Stimulated activated CD8-positive, alpha-beta memory T cell treated with anti-CD3 and anti-CD28 coated beads, Interleukin-4, amount 100 ng/mL, for 48 hours (primary cell): ENCODE data around the gene GAGE12J.
A peak's percentile ranks its signal among the peaks of the same experiment; 100 is the strongest.
"Not testable (repeated sequence)": the region's sequence is repeated elsewhere in the genome, so short reads cannot be mapped to it uniquely, and the experiment has no call there.

Experiments used
- DNase-seq: peaks from one replicate; pipeline ENCODE4 v3.0.0-alpha.2; 2020

Gene GAGE12J

DNA sequence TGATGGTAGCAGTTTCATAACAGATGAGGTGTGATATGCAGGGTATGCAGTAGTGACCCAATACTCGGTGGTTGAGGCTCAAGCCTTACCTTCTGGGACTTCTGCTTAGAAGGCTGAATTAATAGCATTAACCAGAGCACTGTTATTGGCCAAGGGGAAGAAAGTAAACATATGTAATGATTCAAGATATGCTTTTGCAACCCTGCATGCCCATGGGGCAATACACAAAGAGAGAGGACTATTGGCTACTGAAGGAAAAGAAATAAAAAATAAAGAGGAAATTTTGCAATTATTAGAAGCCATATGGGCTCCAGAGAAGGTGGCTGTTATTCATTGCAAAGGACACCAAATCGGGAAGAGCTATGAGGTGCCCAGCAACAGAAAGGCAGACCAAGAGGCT is 9.7 kb upstream of the GAGE12J start:
- no peak for DNase-seq

GRCh38 chrX:49316085-49316484 is 5.8 kb upstream of the GAGE12J start:
- no peak for DNase-seq

DNA sequence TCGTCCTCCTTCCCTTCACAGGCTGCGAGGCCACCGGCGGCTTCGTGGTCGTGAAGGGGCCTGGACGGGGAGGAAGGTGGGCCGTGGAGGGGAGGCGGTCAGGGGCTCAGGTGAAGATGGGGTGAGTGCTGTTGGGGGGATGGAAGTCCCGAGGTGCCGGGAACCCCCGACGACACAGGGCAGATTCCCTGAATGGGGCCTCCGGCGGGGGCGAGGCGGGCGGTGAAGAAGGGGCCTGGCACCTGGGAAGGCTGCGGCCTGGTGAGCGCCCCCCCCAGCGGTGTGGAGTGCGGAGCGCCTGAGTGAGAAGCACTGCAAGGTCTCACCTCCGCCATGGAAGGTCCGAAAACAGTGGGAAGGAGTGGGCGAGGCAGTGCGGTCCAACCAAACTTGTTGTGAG is 429 bp downstream of the GAGE12J start:
- DNase-seq = not testable (repeated sequence)

GRCh38 chrX:49323735-49324134 is 1.9 kb downstream of the GAGE12J start:
- not testable (repeated sequence) for DNase-seq

- DNase-seq = not testable (repeated sequence)
Observed at GRCh38 chrX:49330421-49330820, 8.6 kb downstream of the GAGE12J start.

DNA sequence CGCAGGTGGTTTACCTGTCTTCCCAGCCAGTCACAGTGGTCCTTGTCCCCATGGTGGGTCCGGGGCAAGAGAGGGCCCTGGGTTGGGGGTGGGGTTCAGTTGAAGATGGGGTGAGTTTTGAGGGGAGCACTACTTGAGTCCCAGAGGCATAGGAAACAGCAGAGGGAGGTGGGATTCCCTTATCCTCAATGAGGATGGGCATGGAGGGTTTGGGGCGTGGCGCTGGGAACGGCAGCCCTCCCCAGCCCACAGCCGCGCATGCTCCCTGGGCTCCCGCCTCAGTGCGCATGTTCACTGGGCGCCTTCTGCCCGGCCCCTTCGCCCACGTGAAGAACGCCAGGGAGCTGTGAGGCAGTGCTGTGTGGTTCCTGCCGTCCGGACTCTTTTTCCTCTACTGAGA is 9.4 kb downstream of the GAGE12J start, which contains the start of gene GAGE13:
Gene GAGE13 (plus strand): TSS at position 301 of the 400 bp plus-strand sequence. CDS start 1,156 bp downstream, outside the sequence.
- DNase-seq = not testable (repeated sequence)

- not testable (repeated sequence) for DNase-seq
Observed at GRCh38 chrX:49331841-49332240, 10.0 kb downstream of the GAGE12J start.

DNA sequence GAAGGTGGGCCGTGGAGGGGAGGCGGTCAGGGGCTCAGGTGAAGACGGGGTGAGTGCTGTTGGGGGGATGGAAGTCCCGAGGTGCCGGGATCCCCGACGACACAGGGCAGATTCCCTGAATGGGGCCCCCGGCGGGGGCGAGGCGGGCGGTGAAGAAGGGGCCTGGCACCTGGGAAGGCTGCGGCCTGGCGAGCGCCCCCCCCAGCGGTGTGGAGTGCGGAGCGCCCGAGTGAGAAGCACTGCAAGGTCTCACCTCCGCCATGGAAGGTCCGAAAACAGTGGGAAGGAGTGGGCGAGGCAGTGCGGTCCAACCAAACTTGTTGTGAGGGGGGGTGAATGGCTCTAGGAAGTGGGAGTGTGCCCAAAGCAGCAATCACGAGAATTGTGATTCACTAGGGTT is 19.6 kb downstream of the GAGE12J start:
- not testable (repeated sequence) for DNase-seq

DNA sequence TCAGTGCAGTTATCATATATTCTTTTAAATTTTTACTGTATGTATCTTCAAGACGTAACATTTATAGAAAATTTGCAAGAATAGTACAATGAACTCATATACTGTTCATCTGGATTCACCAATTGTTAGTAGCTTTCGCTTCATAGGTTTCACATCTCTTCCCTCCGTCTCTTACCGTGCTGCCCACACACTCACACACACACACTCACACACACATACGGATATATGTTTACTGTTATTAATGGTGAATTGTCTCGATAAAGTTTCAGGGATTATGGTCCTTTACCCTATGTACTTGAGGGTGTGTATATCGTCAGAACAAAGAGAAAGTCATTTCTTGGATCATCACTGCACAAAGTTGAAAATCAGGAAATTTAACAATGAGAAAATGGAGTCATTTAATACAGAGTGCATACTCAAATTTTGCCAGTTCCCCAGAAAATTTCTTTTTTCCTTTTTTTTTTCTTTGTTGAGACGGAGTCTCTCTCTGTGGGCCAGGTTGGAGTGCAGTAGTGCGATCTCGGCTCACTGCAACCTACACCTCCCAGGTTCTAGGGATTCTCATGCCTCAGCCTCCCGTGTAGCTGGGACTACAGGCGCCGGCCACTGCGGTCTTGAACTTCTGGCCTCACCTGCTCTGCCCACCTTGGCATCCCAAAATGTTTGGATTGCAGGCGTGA is 22.8 kb downstream of the GAGE12J start:
- DNase-seq = not testable (repeated sequence)

DNA sequence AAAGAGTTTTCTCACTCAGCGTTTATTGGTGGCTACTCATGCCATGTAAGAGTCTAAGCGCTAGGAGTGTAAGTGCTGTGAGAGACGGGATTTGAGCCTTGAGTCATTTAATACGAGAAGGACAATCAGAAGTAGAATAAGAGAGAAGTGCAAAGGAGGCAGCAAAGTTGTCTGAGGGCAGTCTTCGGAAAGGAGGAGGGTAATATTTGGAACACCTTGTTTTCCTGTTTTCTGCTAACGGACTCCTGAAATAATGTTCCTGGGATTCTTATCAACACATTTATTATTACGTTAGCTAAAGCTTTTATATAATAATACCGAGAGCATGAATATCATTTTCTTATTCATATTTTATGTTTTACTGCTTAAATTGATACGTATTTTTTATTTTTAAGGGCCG is 23.6 kb downstream of the GAGE12J start:
- not testable (repeated sequence) for DNase-seq

DNA sequence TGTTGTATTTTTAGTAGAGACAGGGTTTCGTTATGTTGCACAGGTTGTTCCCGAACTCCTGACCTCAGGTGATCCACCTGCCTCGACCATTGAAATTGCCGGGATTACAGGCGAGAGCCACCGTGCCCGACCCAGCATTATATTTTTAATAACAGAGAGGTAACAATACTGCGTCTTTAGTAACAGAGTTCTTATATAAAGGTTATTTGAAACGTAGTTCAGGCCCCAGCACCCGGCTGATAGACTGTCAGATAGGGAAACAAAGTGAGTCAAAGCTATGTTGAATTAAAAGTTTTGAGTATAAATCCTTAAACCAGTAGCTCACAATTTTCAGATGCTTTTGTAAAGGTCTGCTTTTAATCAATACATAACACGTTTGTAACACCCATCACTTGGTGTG is 24.3 kb downstream of the GAGE12J start:
- DNase-seq = peak; percentile 27
